ENCODE measurements around the gene EZR.

DNA sequence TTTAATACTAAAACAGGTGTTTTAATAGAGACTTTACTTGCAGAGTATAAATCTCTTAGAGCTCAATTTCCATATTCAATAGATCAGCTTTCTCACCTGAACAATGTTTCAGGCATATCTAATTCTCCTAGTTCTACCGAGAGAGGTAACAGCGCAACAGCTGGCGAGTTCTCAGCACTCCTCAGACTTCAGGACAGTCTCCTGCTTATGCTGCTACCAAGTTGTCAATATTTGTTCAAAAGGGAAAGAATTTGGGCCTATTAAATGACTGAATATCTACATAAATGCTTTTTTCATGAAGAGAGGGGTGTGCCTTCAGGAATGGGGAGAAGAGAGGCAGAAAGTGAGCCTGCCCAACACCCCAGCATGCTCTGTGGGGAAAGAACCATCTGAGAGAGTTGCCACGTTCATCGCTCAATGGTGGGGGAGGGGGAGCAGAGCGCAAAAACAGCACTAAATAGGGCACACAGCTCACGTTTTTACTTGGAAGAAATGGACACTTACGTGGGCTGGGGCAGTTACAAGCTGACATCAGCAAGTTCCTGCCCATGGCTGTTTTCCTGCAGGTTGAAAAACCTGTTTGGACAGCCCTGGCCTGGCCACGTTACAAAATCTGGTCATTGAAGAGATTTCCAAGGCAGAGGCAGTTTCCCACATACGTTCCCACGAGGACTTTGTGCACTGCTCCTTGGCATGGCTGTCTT lies 38.0 kb downstream of the EZR start:
- TF ChIP-seq, protein P1, sequence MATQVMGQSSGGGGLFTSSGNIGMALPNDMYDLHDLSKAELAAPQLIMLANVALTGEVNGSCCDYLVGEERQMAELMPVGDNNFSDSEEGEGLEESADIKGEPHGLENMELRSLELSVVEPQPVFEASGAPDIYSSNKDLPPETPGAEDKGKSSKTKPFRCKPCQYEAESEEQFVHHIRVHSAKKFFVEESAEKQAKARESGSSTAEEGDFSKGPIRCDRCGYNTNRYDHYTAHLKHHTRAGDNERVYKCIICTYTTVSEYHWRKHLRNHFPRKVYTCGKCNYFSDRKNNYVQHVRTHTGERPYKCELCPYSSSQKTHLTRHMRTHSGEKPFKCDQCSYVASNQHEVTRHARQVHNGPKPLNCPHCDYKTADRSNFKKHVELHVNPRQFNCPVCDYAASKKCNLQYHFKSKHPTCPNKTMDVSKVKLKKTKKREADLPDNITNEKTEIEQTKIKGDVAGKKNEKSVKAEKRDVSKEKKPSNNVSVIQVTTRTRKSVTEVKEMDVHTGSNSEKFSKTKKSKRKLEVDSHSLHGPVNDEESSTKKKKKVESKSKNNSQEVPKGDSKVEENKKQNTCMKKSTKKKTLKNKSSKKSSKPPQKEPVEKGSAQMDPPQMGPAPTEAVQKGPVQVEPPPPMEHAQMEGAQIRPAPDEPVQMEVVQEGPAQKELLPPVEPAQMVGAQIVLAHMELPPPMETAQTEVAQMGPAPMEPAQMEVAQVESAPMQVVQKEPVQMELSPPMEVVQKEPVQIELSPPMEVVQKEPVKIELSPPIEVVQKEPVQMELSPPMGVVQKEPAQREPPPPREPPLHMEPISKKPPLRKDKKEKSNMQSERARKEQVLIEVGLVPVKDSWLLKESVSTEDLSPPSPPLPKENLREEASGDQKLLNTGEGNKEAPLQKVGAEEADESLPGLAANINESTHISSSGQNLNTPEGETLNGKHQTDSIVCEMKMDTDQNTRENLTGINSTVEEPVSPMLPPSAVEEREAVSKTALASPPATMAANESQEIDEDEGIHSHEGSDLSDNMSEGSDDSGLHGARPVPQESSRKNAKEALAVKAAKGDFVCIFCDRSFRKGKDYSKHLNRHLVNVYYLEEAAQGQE (IDR thresholded peaks at IDR 0.05; ENCODE audit: insufficient replicate concordance, low read depth) = no peak
- TF ChIP-seq, protein P2, sequence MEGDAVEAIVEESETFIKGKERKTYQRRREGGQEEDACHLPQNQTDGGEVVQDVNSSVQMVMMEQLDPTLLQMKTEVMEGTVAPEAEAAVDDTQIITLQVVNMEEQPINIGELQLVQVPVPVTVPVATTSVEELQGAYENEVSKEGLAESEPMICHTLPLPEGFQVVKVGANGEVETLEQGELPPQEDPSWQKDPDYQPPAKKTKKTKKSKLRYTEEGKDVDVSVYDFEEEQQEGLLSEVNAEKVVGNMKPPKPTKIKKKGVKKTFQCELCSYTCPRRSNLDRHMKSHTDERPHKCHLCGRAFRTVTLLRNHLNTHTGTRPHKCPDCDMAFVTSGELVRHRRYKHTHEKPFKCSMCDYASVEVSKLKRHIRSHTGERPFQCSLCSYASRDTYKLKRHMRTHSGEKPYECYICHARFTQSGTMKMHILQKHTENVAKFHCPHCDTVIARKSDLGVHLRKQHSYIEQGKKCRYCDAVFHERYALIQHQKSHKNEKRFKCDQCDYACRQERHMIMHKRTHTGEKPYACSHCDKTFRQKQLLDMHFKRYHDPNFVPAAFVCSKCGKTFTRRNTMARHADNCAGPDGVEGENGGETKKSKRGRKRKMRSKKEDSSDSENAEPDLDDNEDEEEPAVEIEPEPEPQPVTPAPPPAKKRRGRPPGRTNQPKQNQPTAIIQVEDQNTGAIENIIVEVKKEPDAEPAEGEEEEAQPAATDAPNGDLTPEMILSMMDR (IDR thresholded peaks at IDR 0.05; ENCODE audit: insufficient read depth, low read length) = no peak
- TF ChIP-seq POLR2AphosphoS5 (IDR thresholded peaks at IDR 0.05; ENCODE audit: low read depth) (no peak), GABPA (IDR thresholded peaks at IDR 0.05; ENCODE audit: low read depth) (no peak), SPI1 (IDR thresholded peaks at IDR 0.05; ENCODE audit: borderline replicate concordance, low read depth) (no peak)

Measured in HL-60 (cell line).